GM19324 (cell line): ENCODE data around the gene ABO.
"Not testable (repeated sequence)": the region's sequence is repeated elsewhere in the genome, so short reads cannot be mapped to it uniquely, and the experiment has no call there.

ENCODE experiments used
- ATAC-seq: cut with Tn5 transposase; IDR thresholded peaks from one replicate; pipeline ENCODE4 v1.9.1; 2021; ENCODE audit warnings: mild to moderate bottlenecking, moderate library complexity; ENCODE audit not compliant: unreplicated experiment, low FRiP score

Gene ABO

GRCh38 chr9:133207540-133208170 lies 67.3 kb downstream of the ABO start:
- no peak for ATAC-seq

- ATAC-seq = no peak
Measured at GRCh38 chr9:133207021-133207531, 67.9 kb downstream of the ABO start.

GRCh38 chr9:133205996-133206931 lies 68.7 kb downstream of the ABO start:
- no peak for ATAC-seq

- ATAC-seq = not testable (repeated sequence)
Measured at GRCh38 chr9:133205481-133205887, 69.5 kb downstream of the ABO start.
